NCI-H1694 treated with DMSO at 0.1 percent for 48 hours (cell line): ENCODE data around the gene SPRYD4.

Source experiments
- DNase-seq: peaks from one replicate; lab custom pipeline; 2025; lab: John Stamatoyannopoulos, UW

Gene SPRYD4

GRCh38 chr12:56521209-56521589, 52.8 kb downstream of the SPRYD4 start:
- DNase-seq: no peak

GRCh38 chr12:56521590-56522371, 53.4 kb downstream of the SPRYD4 start, which contains the start of gene RBMS2:
Gene RBMS2, plus strand, starts transcription at chr12:56521820. Its CDS starts 204 bp downstream, at chr12:56522024.
- DNase-seq: peak; percentile 4

- DNase-seq: no peak
Measured at GRCh38 chr12:56522411-56523193, 54.2 kb downstream of the SPRYD4 start.

- DNase-seq: no peak
Measured at GRCh38 chr12:56528846-56529245, 60.5 kb downstream of the SPRYD4 start.
